ENCODE measurements around the gene CMTM4. TPM values are rescaled to one million over a fixed set of nuclear protein-coding genes. Genes with fewer than 3 reads are reported as not detected.

The CMTM4 gene
- total and polyA plus RNA-seq, 2 of the 8 experiments (the other 6 are each of a cell fraction or from before 2014, with no cell fraction given), result 35.3 to 51.7 TPM

DNA sequence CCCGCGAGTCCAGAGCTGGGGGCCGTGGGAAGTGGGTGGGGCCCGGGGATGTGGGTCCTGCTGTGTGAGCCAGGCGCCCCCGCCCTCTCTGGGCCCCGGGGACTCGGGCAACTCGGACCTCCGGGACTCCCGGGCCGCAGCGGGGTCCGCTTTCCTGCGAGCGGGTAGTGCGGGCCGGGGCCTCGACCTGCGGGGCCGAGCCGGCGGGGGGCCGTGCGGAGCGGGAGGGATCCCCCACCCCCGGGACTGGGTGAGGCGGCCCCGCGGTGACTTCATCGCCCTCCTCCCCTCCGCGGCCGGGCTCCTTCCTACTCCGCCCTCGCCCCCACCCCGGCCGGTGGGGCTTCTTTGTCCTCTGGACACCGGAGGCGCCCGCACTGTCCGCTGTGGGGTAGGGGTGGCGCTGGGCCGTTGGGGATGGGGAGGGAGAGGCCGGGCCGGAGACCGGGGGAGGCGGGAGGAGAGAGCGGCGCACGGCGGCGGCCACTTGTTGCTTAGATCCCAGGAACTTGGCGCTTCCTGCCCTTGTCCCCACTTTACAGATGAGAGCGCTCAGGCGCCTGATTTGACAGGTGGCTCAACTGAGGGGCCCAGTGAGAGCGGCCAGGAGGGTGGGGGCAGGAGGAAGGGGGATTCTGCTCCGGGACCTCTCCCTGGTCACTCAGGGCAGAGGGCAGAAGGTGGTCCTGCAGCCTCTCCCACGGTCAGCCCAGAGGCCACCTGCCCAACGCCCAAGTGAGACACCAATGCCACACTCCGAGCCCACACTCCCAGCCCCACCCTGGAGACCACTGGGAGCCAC is 91.2 kb downstream of the CMTM4 start:
- 0 out of 2 replicates have a peak overlapping the region, but pooled peaks have one; percentile 29 for H2BK15ac ChIP-seq (ENCODE audit: low read length)
- peak overlapping the region in 2 of 4 experiments; percentile 24 to 45; a peak in 1 of 7 replicates for H3K9ac ChIP-seq (replicated peaks in 1 of 4; ENCODE audit: extremely low read depth in 1 of 4, low read depth in 3 of 4, low read length in 3 of 4)
- no peak overlapping the region for H2BK120ac ChIP-seq (replicated peaks; ENCODE audit: low read depth, low read length)
- H2BK20ac ChIP-seq (ENCODE audit: low read length), result no peak overlapping the region
- H3K4me3 ChIP-seq (ENCODE audit: extremely low read depth in 1 of 4, insufficient read depth in 2 of 4, low read depth in 3 of 4, low read length in 4 of 4), result peak overlapping the region; percentile 53 to 96 (median 54)
- H3K27me3 ChIP-seq (replicated peaks in 1 of 4; ENCODE audit: control insufficient read depth in 3 of 4, extremely low read depth in 1 of 4, insufficient read depth in 3 of 4, low read length in 3 of 4), result no peaks in the 10 kb centered on the region
- 17% methylated on average over 19 of the region's 61 CpGs; no CpG with 5 or more reads in 1 of the 2 experiments for WGBS, 2 experiments (ENCODE audit: extremely low coverage in 1 of 2, insufficient coverage in 1 of 2, insufficient read length in 1 of 2, insufficient replicate concordance in 2 of 2, low coverage in 1 of 2, low lambda C conversion rate in 2 of 2, missing lambda C conversion rate in 1 of 2)
- peaks cover 3 to 8% (median 7%) of the 10 kb centered on the region in 4 experiments; a peak in 4 of 8 replicates for H3K36me3 ChIP-seq (ENCODE audit: control insufficient read depth in 2 of 4, insufficient read depth in 4 of 4, low read length in 3 of 4)
- H3K4me2 ChIP-seq (ENCODE audit: insufficient read depth in 1 of 2, low read depth in 2 of 2, low read length in 2 of 2), result peak overlapping the region; percentile 47 to 68
- H3K23ac ChIP-seq (ENCODE audit: insufficient read length), result no peak overlapping the region
- H2AFZ ChIP-seq (ENCODE audit: low read length), result no peak overlapping the region
- H3K79me1 ChIP-seq (ENCODE audit: low read depth, low read length), result peaks cover 5% of the 10 kb centered on the region; the same call in 1 of the 2 replicates
- H3K79me2 ChIP-seq (ENCODE audit: control insufficient read depth in 1 of 2, insufficient read depth in 2 of 2, low read length in 2 of 2), result peaks cover 0 to 3% of the 10 kb centered on the region in 2 experiments; a peak in 2 of 4 replicates
- H4K8ac ChIP-seq (ENCODE audit: extremely low read depth, insufficient read depth, low read length), result 0 out of 2 replicates have a peak overlapping the region, but pooled peaks have one; percentile 14
- peak overlapping the region; percentile 69; the same call in 1 of the 2 replicates for H2AK5ac ChIP-seq (ENCODE audit: low read depth, low read length)
- DNase-seq (ENCODE audit: low read depth in 1 of 2, low spot score in 2 of 2), result peak in 1 of 2 experiments; percentile 66
- H3K4ac ChIP-seq (replicated peaks; ENCODE audit: insufficient read length, low read depth, low read length), result peak overlapping the region; percentile 71
- TF ChIP-seq ASH2L (IDR thresholded peaks at IDR 0.05; ENCODE audit: low read length), result peak; percentile 40
- TF ChIP-seq POLR2AphosphoS5 (IDR thresholded peaks at IDR 0.05; ENCODE audit: low read depth, low read length), result no peak
- no peak for TF ChIP-seq EP300 (IDR thresholded peaks at IDR 0.05; ENCODE audit: borderline replicate concordance in 1 of 2, low read depth in 2 of 2, low read length in 2 of 2)
- 0 out of 4 replicates have a peak, but pooled peaks of 1 of the 2 experiments have one; percentile 33 for TF ChIP-seq SIN3A (conservative IDR thresholded peaks at IDR 0.05 in 1 of 2, IDR thresholded peaks at IDR 0.05 in 1 of 2; ENCODE audit: low read depth in 1 of 2, low read length in 2 of 2)
- no peak for TF ChIP-seq EGR1 (IDR thresholded peaks at IDR 0.05; ENCODE audit: borderline replicate concordance, low read depth, low read length)
- TF ChIP-seq CBX8 (IDR thresholded peaks at IDR 0.05; ENCODE audit: borderline replicate concordance, low read depth, low read length), result no peak
- TF ChIP-seq CHD1 (IDR thresholded peaks at IDR 0.05; ENCODE audit: low read depth, low read length), result no peak
- TF ChIP-seq KDM1A (IDR thresholded peaks at IDR 0.05; ENCODE audit: borderline replicate concordance, low read length), result peak; percentile 52; the same call in 1 of the 2 replicates
- no peaks in the 10 kb centered on the region for H3K9me3 ChIP-seq (ENCODE audit: insufficient read depth in 2 of 2, low read depth in 1 of 2, low read length in 1 of 2)
- no peak overlapping the region for H3K56ac ChIP-seq (replicated peaks; ENCODE audit: insufficient read length, low read depth, low read length)
- peak overlapping the region; percentile 19 for H3K18ac ChIP-seq (ENCODE audit: extremely low read depth, low read length)
- H2BK12ac ChIP-seq (ENCODE audit: low read depth, low read length), result peak overlapping the region; percentile 60; the same call in 1 of the 2 replicates
- no peak overlapping the region for H3K27ac ChIP-seq (ENCODE audit: low read depth, low read length)
- H4K91ac ChIP-seq (replicated peaks; ENCODE audit: insufficient read length, low read length), result no peak overlapping the region
- H3K14ac ChIP-seq (ENCODE audit: insufficient read length), result no peak overlapping the region
- FAIRE-seq, result no peak
- H3K23me2 ChIP-seq (ENCODE audit: low read depth, low read length), result peaks cover 7% of the 10 kb centered on the region
- no peak overlapping the region for H4K5ac ChIP-seq (ENCODE audit: insufficient read length, low read depth, low read length)
- peaks cover 0 to 27% (median 13%) of the 10 kb centered on the region in 4 experiments; a peak in 6 of 7 replicates for H3K4me1 ChIP-seq (replicated peaks in 1 of 4; ENCODE audit: control insufficient read depth in 3 of 4, insufficient read depth in 4 of 4, low read length in 3 of 4)
- no peak overlapping the region for H2BK5ac ChIP-seq (ENCODE audit: low read depth, low read length)
- H4K20me1 ChIP-seq (replicated peaks in 1 of 2; ENCODE audit: control insufficient read depth in 1 of 2, insufficient read depth in 2 of 2, low read length in 2 of 2), result peaks cover 1 to 13% of the 10 kb centered on the region in 2 experiments
- ChIA-PET CTCF (ENCODE audit: partially characterized antibody) (no interaction called here), POLR2A (ENCODE audit: partially characterized antibody) (no interaction called here)

All from H1 (cell line).